Mesendoderm (in vitro differentiated cells): ENCODE results near the gene RNF150.

Experiments
- DNase-seq: peaks from one replicate; pipeline ENCODE4 v3.0.0; 2013
- H2AK5ac ChIP-seq: 2 replicates; pipeline ENCODE4 v1.6.1; 2013; ENCODE audit warnings: low read length, inconsistent platforms
- H2BK120ac ChIP-seq: 2 replicates; pipeline ENCODE4 v1.6.1; 2013; ENCODE audit warnings: low read depth, mild to moderate bottlenecking, low read length, moderate library complexity, mixed read lengths
- H2BK15ac ChIP-seq: replicated peaks from 2 replicates; pipeline ENCODE4 v1.6.1; 2013; ENCODE audit warnings: low read depth, mild to moderate bottlenecking, moderate library complexity
- H2BK5ac ChIP-seq: 2 replicates; pipeline ENCODE4 v1.6.1; 2013; ENCODE audit warnings: low read length, inconsistent platforms
- H3K18ac ChIP-seq: 2 replicates; pipeline ENCODE4 v1.6.1; 2013; ENCODE audit warnings: mild to moderate bottlenecking, low read length, mixed read lengths
- H3K23ac ChIP-seq: one replicate; pipeline ENCODE4 v1.6.1; 2013; ENCODE audit warnings: low read length
- H3K27ac ChIP-seq: 2 replicates; pipeline ENCODE4 v1.5.1; 2013; ENCODE audit warnings: low read depth, mild to moderate bottlenecking, inconsistent platforms, low read length, moderate library complexity
- H3K27me3 ChIP-seq: 2 replicates; pipeline ENCODE4 v1.6.1; 2013; ENCODE audit warnings: low read length, control low read depth, mild to moderate bottlenecking, inconsistent platforms; ENCODE audit not compliant: insufficient read depth, poor library complexity
- H3K36me3 ChIP-seq: 2 replicates; pipeline ENCODE4 v1.6.1; 2013; ENCODE audit warnings: low read length, inconsistent platforms; ENCODE audit not compliant: control insufficient read depth, insufficient read depth
- H3K4ac ChIP-seq: one replicate; pipeline ENCODE4 v1.6.1; 2013; ENCODE audit warnings: low read depth, mild to moderate bottlenecking, low read length, moderate library complexity
- H3K4me1 ChIP-seq: 2 replicates; pipeline ENCODE4 v1.6.1; 2013; ENCODE audit warnings: low read depth, low read length, inconsistent platforms; ENCODE audit not compliant: control insufficient read depth
- H3K4me2 ChIP-seq: 2 replicates; pipeline ENCODE4 v1.6.1; 2013; ENCODE audit warnings: low read length
- H3K4me3 ChIP-seq: 2 replicates; pipeline ENCODE4 v1.5.1; 2013; ENCODE audit warnings: mild to moderate bottlenecking, low read length
- H3K56ac ChIP-seq: one replicate; pipeline ENCODE4 v1.6.1; 2013; ENCODE audit warnings: low read length
- H3K79me1 ChIP-seq: 2 replicates; pipeline ENCODE4 v1.6.1; 2013; ENCODE audit warnings: low read length, inconsistent platforms
- H3K79me2 ChIP-seq: 2 replicates; pipeline ENCODE4 v1.6.1; 2013; ENCODE audit warnings: mild to moderate bottlenecking, low read length; ENCODE audit not compliant: control insufficient read depth, insufficient read depth
- H3K9ac ChIP-seq: 2 replicates; pipeline ENCODE4 v1.6.1; 2013; ENCODE audit warnings: low read length, inconsistent platforms
- H4K5ac ChIP-seq: one replicate; pipeline ENCODE4 v1.6.1; 2013; ENCODE audit warnings: low read length
- H4K8ac ChIP-seq: one replicate; pipeline ENCODE4 v1.6.1; 2013; ENCODE audit warnings: low read depth, mild to moderate bottlenecking, control low read depth, low read length, moderate library complexity
- WGBS: extraction: QIAGEN DNeasy Blood & Tissue Kit; methylation state at CpG from one replicate; pipeline ENCODE4 v1.1.7; 2013; ENCODE audit warnings: low lambda C conversion rate, missing lambda C conversion rate; ENCODE audit not compliant: insufficient coverage; ENCODE audit errors: extremely low coverage; 5-methylcytosine and 5-hydroxymethylcytosine counted together

Gene RNF150

DNA sequence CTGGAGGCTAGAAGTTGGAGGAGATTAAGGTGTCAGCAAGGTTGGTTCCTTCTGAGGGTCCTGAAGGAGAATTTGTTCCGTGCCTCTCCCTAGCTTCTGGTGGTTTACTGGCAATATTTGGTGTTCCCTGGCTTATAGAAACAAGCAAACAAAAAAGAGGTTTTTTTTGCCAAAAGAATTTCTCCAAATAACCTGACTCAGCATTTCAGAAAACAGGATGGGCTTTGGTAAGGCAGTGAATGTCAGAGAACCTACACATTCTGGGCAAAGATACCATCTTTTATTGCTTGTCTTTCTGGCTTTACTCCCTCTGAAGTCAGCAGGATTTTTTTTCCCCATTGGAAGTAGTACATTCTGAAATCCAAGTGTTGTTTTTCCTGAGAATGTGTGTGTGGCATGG lies 283.7 kb downstream of the RNF150 start:
- H2BK15ac ChIP-seq: peak overlapping the region; percentile 19
- no peaks in the 10 kb centered on the region for H3K79me2 ChIP-seq
- no CpG with 5 or more reads among the region's 1 CpG for WGBS
- no peaks in the 10 kb centered on the region for H3K27me3 ChIP-seq
- no peaks in the 10 kb centered on the region for H3K79me1 ChIP-seq
- H3K4me3 ChIP-seq: no peak overlapping the region
- H3K9ac ChIP-seq: no peak overlapping the region
- no peak overlapping the region for H4K8ac ChIP-seq
- no peak overlapping the region for H3K4ac ChIP-seq
- no peak overlapping the region for H3K18ac ChIP-seq
- H3K23ac ChIP-seq: no peak overlapping the region
- no peaks in the 10 kb centered on the region for H3K4me1 ChIP-seq
- no peak overlapping the region for H2AK5ac ChIP-seq
- no peaks in the 10 kb centered on the region for H3K36me3 ChIP-seq
- no peak overlapping the region for H4K5ac ChIP-seq
- no peak overlapping the region for H2BK5ac ChIP-seq
- DNase-seq: no peak
- H3K4me2 ChIP-seq: no peak overlapping the region
- H3K56ac ChIP-seq: no peak overlapping the region
- no peak overlapping the region for H2BK120ac ChIP-seq
- no peak overlapping the region for H3K27ac ChIP-seq

DNA sequence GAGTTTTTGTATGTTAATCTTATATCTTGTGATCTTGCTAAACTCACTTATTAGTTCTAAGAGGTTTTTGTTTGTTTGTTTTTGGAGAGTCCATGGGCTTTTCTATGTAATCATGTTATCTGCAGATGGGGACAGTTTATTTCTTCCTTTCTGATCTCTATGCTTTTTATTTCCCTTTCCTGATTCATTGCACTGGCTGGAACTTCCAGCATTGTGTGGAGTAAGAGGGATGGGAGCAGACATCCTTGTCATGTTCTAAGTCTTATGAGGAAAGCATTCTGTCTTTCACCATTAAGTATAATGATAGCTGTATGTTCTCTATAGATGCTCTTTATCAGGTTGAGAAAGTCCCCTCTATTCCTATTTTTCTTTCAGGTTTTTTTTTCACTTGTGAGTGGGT lies 286.5 kb downstream of the RNF150 start:
- H3K27me3 ChIP-seq: no peaks in the 10 kb centered on the region
- no peak overlapping the region for H2BK120ac ChIP-seq
- no peak overlapping the region for H2BK15ac ChIP-seq
- H3K4me3 ChIP-seq: no peak overlapping the region
- H3K27ac ChIP-seq: no peak overlapping the region
- no peaks in the 10 kb centered on the region for H3K79me2 ChIP-seq
- no peak overlapping the region for H2BK5ac ChIP-seq
- H3K9ac ChIP-seq: no peak overlapping the region
- DNase-seq: no peak
- no peak overlapping the region for H4K8ac ChIP-seq
- no peak overlapping the region for H3K56ac ChIP-seq
- H3K23ac ChIP-seq: no peak overlapping the region
- H2AK5ac ChIP-seq: no peak overlapping the region
- no peak overlapping the region for H3K4ac ChIP-seq
- no peak overlapping the region for H4K5ac ChIP-seq
- no peak overlapping the region for H3K4me2 ChIP-seq
- no peaks in the 10 kb centered on the region for H3K4me1 ChIP-seq
- no peaks in the 10 kb centered on the region for H3K36me3 ChIP-seq
- H3K18ac ChIP-seq: no peak overlapping the region
- H3K79me1 ChIP-seq: no peaks in the 10 kb centered on the region

DNA sequence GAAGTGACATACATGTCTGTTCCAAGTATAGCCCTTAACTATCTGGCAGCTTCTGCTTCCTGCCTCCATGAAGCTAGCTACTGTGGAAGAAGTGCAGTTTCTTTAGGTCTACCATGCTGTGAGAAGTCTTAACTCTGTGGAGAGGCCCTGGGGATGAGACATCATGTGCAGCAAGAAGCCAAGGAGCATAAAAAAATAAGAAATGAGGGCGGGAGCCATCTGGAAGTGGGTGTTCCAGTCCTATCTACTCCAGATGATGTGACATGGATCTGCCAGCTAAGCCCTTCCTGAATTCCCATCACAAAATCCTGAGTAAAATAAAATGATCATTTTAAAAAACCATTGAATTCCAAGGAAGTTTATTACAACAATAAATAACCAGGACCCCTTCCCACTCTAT lies 289.2 kb downstream of the RNF150 start:
- Histone ChIP-seq H3K4me1 (no peaks in the 10 kb centered on the region), H3K79me2 (no peaks in the 10 kb centered on the region), H3K27me3 (no peaks in the 10 kb centered on the region), H3K27ac (no peak overlapping the region), H2AK5ac (no peak overlapping the region), H3K4me2 (no peak overlapping the region), H3K23ac (no peak overlapping the region), H3K9ac (no peak overlapping the region), H2BK15ac (no peak overlapping the region), H3K56ac (no peak overlapping the region), H2BK120ac (no peak overlapping the region), H3K4me3 (no peak overlapping the region), H4K8ac (no peak overlapping the region), H3K36me3 (no peaks in the 10 kb centered on the region), H4K5ac (no peak overlapping the region), H2BK5ac (no peak overlapping the region), H3K4ac (no peak overlapping the region), H3K18ac (no peak overlapping the region), H3K79me1 (no peaks in the 10 kb centered on the region)
- WGBS: no CpG with 5 or more reads among the region's 1 CpG
- no peak for DNase-seq

DNA sequence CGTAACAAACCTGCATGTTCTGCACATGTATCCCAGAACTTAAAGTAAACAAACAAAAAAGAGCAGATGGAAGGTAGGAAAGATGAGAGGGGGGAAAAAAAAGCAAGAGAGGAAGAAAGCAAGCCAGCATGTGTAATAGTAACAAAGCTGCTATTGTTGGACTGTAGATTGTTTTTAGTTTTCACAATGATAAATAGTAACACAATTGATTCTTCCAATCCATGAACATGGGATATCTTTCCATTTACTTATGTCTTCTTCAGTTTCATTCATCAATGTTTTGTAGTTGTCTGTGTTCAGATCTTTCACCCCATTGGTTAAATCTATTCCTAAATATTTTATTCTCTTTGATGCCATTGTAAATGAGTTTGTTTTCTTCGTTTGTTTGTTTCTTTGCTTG lies 292.1 kb downstream of the RNF150 start:
- WGBS: no CpG with 5 or more reads among the region's 2 CpGs
- Histone ChIP-seq H3K4me3 (no peak overlapping the region), H3K27ac (no peak overlapping the region), H3K4ac (no peak overlapping the region), H2BK120ac (no peak overlapping the region), H2BK15ac (no peak overlapping the region), H3K79me1 (no peaks in the 10 kb centered on the region), H3K56ac (no peak overlapping the region), H3K79me2 (no peaks in the 10 kb centered on the region), H2BK5ac (no peak overlapping the region), H4K5ac (no peak overlapping the region), H3K23ac (no peak overlapping the region), H3K9ac (no peak overlapping the region), H3K4me1 (no peaks in the 10 kb centered on the region), H2AK5ac (no peak overlapping the region), H3K18ac (no peak overlapping the region), H3K4me2 (no peak overlapping the region), H3K36me3 (no peaks in the 10 kb centered on the region), H4K8ac (no peak overlapping the region), H3K27me3 (no peaks in the 10 kb centered on the region)
- no peak for DNase-seq

DNA sequence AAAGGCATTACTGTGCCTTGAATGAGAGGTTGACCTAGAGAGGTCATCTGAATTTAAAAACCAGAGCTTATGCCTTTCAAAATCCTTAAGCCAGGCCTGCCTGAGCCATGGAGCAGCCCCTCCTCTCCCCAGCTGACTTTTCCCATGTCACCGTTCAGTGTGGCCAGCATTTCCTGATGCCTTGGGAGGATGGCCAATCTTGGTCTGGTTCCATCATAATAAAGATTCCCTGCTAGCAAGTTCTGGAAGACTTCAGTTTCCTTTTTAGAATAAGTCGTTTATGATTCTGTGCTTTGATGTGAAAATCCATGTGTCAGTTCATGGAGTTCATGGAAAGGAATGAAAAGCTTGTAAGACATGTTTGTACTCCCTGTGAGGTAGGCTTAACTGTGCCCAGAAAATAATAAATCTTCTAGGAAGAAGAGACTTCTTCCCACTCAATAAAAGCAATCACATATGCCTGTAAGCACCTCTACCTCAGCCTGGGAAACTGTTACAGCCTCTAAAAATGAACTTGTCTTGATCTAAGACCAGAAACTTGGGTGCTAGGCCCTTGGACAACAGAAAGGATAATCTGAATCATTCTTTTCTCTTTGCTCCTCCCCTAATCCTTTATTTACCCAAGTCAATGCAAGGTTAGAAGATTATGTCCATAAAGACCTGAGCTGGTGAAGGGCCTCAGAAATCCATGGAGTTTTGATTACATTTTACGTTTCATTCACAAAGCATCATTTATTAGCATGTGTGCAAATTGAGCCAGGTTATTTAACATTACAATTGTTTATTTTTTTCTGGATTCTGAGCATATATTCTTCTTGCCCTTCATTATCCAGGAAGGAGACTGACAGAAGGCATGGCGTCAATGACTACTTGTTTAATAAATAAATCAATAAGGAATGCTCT lies 293.1 kb downstream of the RNF150 start:
- no CpG with 5 or more reads among the region's 4 CpGs for WGBS
- H3K4me3 ChIP-seq: no peak overlapping the region
- no peak overlapping the region for H2BK120ac ChIP-seq
- H3K23ac ChIP-seq: no peak overlapping the region
- H3K4me2 ChIP-seq: no peak overlapping the region
- H3K27me3 ChIP-seq: no peaks in the 10 kb centered on the region
- no peak overlapping the region for H4K5ac ChIP-seq
- no peak overlapping the region for H2BK5ac ChIP-seq
- H3K27ac ChIP-seq: no peak overlapping the region
- no peak overlapping the region for H3K18ac ChIP-seq
- no peaks in the 10 kb centered on the region for H3K79me2 ChIP-seq
- no peaks in the 10 kb centered on the region for H3K4me1 ChIP-seq
- DNase-seq: no peak
- no peak overlapping the region for H3K4ac ChIP-seq
- H3K9ac ChIP-seq: no peak overlapping the region
- H3K79me1 ChIP-seq: no peaks in the 10 kb centered on the region
- H3K36me3 ChIP-seq: no peaks in the 10 kb centered on the region
- H3K56ac ChIP-seq: no peak overlapping the region
- H4K8ac ChIP-seq: no peak overlapping the region
- no peak overlapping the region for H2AK5ac ChIP-seq
- peak overlapping the region; percentile 74 for H2BK15ac ChIP-seq

DNA sequence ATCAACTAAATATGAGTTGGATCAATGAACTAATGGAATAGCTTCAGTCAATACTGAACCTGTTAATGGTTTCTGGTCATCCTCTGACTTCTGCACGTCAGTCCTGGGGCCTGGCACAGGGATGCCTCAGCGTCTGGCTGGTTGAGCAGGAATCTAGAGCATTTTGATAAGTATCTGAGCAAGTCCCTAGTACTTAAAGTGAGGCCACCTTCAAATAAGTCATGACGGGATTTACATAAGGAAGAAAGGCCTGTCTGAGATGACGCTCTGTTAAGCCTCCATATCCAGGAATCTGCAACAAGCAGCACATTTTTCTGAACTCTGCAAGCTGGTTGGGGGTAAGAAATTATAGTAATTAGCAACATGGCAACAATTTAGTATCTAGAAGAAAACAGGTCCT lies 293.9 kb downstream of the RNF150 start:
- Histone ChIP-seq H3K4me1 (no peaks in the 10 kb centered on the region), H3K27ac (no peak overlapping the region), H3K27me3 (no peaks in the 10 kb centered on the region), H3K4ac (no peak overlapping the region), H2BK15ac (no peak overlapping the region), H3K4me3 (no peak overlapping the region), H2AK5ac (no peak overlapping the region), H4K5ac (no peak overlapping the region), H2BK5ac (no peak overlapping the region), H3K18ac (no peak overlapping the region), H3K23ac (no peak overlapping the region), H3K9ac (no peak overlapping the region), H3K79me1 (no peaks in the 10 kb centered on the region), H3K4me2 (no peak overlapping the region), H2BK120ac (no peak overlapping the region), H3K56ac (no peak overlapping the region), H3K36me3 (no peaks in the 10 kb centered on the region), H3K79me2 (no peaks in the 10 kb centered on the region), H4K8ac (no peak overlapping the region)
- no CpG with 5 or more reads among the region's 4 CpGs for WGBS
- DNase-seq: peak; percentile 47
